HEK293 (cell line): ENCODE data around the gene ZNF189.

ENCODE experiments used
- ZBTB21 ChIP-seq: fragments of 450-650 bp; formaldehyde crosslinking; IDR thresholded peaks from 2 replicates; pipeline ENCODE4 v1.5.1; 2017; ENCODE audit warnings: missing biosample characterization, missing genetic modification characterization
- ZFP3 ChIP-seq: fragments of 450-650 bp; formaldehyde crosslinking; IDR thresholded peaks from 2 replicates; pipeline ENCODE4 v1.5.1; 2016; ENCODE audit warnings: low read depth, missing biosample characterization, missing genetic modification characterization
- ZNF133 ChIP-seq: fragments of 450-650 bp; formaldehyde crosslinking; IDR thresholded peaks from 2 replicates; pipeline ENCODE4 v1.5.1; 2016; ENCODE audit warnings: missing biosample characterization, missing genetic modification characterization
- ZNF157 ChIP-seq: fragments of 450-650 bp; formaldehyde crosslinking; IDR thresholded peaks from 2 replicates; pipeline ENCODE4 v1.5.1; 2016; ENCODE audit warnings: missing biosample characterization, missing genetic modification characterization
- ZNF274 ChIP-seq, 2 experiments: fragments of 200-500 bp in 1 of 2; fragments of 450-650 bp in 1 of 2; sonication (Bioruptor generic) in 1 of 2; formaldehyde crosslinking in 1 of 2; IDR thresholded peaks; 2 replicates each; pipeline versions ENCODE4 v1.5.1 to v1.6.1; 2014 to 2016; ENCODE audit warnings: borderline replicate concordance in 1 of 2, inconsistent platforms in 1 of 2, low read length in 1 of 2, missing biosample characterization in 1 of 2, missing genetic modification characterization in 1 of 2
- ZNF501 ChIP-seq: fragments of 450-650 bp; formaldehyde crosslinking; IDR thresholded peaks from 2 replicates; pipeline ENCODE4 v1.5.1; 2016; ENCODE audit warnings: missing biosample characterization, missing genetic modification characterization
- TF ChIP-seq, protein P1 (sequence below): fragments of 450-650 bp; formaldehyde crosslinking; IDR thresholded peaks from 2 replicates; pipeline ENCODE4 v1.5.1; 2016; ENCODE audit warnings: missing biosample characterization, missing genetic modification characterization
- TF ChIP-seq, protein P2 (sequence below): fragments of 450-650 bp; formaldehyde crosslinking; IDR thresholded peaks from 2 replicates; pipeline ENCODE4 v1.5.1; 2017; ENCODE audit warnings: missing biosample characterization, missing genetic modification characterization
- TF ChIP-seq, protein P3 (sequence below): fragments of 450-650 bp; formaldehyde crosslinking; IDR thresholded peaks from 2 replicates; pipeline ENCODE4 v1.5.1; 2016; ENCODE audit warnings: missing biosample characterization, missing genetic modification characterization
- TF ChIP-seq, protein P4 (sequence below): fragments of 450-650 bp; formaldehyde crosslinking; IDR thresholded peaks from 2 replicates; pipeline ENCODE4 v1.5.1; 2016; ENCODE audit warnings: missing biosample characterization, missing genetic modification characterization

DNA sequence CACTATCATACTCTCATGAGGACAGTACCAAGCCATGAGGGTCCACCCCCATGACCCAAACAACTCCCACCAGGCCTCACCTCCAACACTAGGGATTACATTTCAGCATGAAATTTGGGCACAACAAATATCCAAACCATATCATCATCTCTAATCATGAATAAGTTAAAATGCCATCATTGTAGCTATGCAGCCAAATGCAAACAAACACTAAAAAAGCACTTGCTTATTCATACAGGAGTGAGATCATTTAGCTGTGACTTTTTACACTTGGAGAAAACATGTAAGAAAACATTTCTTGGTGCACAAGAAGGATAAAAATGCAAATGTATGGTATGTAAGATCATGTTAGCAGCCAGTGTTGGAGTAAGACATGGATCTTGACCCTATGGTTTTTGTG, 38.0 kb upstream of the ZNF189 start:
- TF ChIP-seq, protein P1, sequence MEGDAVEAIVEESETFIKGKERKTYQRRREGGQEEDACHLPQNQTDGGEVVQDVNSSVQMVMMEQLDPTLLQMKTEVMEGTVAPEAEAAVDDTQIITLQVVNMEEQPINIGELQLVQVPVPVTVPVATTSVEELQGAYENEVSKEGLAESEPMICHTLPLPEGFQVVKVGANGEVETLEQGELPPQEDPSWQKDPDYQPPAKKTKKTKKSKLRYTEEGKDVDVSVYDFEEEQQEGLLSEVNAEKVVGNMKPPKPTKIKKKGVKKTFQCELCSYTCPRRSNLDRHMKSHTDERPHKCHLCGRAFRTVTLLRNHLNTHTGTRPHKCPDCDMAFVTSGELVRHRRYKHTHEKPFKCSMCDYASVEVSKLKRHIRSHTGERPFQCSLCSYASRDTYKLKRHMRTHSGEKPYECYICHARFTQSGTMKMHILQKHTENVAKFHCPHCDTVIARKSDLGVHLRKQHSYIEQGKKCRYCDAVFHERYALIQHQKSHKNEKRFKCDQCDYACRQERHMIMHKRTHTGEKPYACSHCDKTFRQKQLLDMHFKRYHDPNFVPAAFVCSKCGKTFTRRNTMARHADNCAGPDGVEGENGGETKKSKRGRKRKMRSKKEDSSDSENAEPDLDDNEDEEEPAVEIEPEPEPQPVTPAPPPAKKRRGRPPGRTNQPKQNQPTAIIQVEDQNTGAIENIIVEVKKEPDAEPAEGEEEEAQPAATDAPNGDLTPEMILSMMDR, result no peak
- TF ChIP-seq, protein P2, sequence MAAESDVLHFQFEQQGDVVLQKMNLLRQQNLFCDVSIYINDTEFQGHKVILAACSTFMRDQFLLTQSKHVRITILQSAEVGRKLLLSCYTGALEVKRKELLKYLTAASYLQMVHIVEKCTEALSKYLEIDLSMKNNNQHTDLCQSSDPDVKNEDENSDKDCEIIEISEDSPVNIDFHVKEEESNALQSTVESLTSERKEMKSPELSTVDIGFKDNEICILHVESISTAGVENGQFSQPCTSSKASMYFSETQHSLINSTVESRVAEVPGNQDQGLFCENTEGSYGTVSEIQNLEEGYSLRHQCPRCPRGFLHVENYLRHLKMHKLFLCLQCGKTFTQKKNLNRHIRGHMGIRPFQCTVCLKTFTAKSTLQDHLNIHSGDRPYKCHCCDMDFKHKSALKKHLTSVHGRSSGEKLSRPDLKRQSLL (tag by site-specific recombination), result no peak
- TF ChIP-seq ZBTB21 (tag by site-specific recombination) (no peak), ZNF501 (tag by site-specific recombination) (no peak), ZFP3 (tag by site-specific recombination) (no peak), ZNF157 (tag by site-specific recombination) (no peak), ZNF274 (IDR thresholded peaks at IDR 0.05; ENCODE audit: low read length) (no peak), ZNF274 (tag by site-specific recombination; IDR thresholded peaks at IDR 0.05; ENCODE audit: borderline replicate concordance) (no peak), ZNF133 (tag by site-specific recombination) (no peak)
- TF ChIP-seq, protein P3, sequence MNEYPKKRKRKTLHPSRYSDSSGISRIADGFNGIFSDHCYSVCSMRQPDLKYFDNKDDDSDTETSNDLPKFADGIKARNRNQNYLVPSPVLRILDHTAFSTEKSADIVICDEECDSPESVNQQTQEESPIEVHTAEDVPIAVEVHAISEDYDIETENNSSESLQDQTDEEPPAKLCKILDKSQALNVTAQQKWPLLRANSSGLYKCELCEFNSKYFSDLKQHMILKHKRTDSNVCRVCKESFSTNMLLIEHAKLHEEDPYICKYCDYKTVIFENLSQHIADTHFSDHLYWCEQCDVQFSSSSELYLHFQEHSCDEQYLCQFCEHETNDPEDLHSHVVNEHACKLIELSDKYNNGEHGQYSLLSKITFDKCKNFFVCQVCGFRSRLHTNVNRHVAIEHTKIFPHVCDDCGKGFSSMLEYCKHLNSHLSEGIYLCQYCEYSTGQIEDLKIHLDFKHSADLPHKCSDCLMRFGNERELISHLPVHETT (tag by site-specific recombination), result no peak
- TF ChIP-seq, protein P4, sequence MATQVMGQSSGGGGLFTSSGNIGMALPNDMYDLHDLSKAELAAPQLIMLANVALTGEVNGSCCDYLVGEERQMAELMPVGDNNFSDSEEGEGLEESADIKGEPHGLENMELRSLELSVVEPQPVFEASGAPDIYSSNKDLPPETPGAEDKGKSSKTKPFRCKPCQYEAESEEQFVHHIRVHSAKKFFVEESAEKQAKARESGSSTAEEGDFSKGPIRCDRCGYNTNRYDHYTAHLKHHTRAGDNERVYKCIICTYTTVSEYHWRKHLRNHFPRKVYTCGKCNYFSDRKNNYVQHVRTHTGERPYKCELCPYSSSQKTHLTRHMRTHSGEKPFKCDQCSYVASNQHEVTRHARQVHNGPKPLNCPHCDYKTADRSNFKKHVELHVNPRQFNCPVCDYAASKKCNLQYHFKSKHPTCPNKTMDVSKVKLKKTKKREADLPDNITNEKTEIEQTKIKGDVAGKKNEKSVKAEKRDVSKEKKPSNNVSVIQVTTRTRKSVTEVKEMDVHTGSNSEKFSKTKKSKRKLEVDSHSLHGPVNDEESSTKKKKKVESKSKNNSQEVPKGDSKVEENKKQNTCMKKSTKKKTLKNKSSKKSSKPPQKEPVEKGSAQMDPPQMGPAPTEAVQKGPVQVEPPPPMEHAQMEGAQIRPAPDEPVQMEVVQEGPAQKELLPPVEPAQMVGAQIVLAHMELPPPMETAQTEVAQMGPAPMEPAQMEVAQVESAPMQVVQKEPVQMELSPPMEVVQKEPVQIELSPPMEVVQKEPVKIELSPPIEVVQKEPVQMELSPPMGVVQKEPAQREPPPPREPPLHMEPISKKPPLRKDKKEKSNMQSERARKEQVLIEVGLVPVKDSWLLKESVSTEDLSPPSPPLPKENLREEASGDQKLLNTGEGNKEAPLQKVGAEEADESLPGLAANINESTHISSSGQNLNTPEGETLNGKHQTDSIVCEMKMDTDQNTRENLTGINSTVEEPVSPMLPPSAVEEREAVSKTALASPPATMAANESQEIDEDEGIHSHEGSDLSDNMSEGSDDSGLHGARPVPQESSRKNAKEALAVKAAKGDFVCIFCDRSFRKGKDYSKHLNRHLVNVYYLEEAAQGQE (tag by site-specific recombination), result no peak
